IMR-90 (cell line): ENCODE measurements around the gene PAK6. TPM values are rescaled to one million over a fixed set of nuclear protein-coding genes. Genes with fewer than 3 reads are reported as not detected.

Source experiments
- ATAC-seq: fragments of 200-7000 bp; cut with Tn5 transposase; 2 replicates; pipeline ENCODE4 v1.9.1; 2020; ENCODE audit warnings: low read depth, mild to moderate bottlenecking, moderate library complexity
- Bru-seq: library from RNA; stranded (reverse); fragments of 400-500 nt; gene quantifications from one replicate; lab custom pipeline; 2021; lab: Mats Ljungman, UMichigan
- BruChase-seq, 2 experiments: library from RNA; stranded (reverse); fragments of 400-500 nt; gene quantifications; one replicate each; lab custom pipeline; 2021; lab: Mats Ljungman, UMichigan
- BruUV-seq: library from RNA; stranded (reverse); fragments of 400-500 nt; replicated peaks from 2 replicates; lab custom pipeline; 2021; lab: Mats Ljungman, UMichigan
- CTCF ChIA-PET: fragments of 300-600 bp; formaldehyde crosslinking; extraction: SDS; loops from one replicate; lab custom pipeline; 2021; ENCODE audit warnings: antibody characterized with exemption; lab: Yijun Ruan, JAX
- POLR2A ChIA-PET: fragments of 300-600 bp; sonication (Branson Sonifier 250); formaldehyde crosslinking; loops from one replicate; lab custom pipeline; 2022; ENCODE audit warnings: antibody characterized with exemption; ENCODE audit not compliant: unreplicated experiment; lab: Charles Lee
- DNase-seq: peaks from one replicate; pipeline ENCODE4 v3.0.0; 2013
- H2AFZ ChIP-seq: replicated peaks from 2 replicates; pipeline ENCODE3; 2013; ENCODE audit warnings: low read length, mild to moderate bottlenecking; ENCODE audit not compliant: poor library complexity
- H2AK5ac ChIP-seq: 2 replicates; pipeline ENCODE4 v1.6.1; 2013; ENCODE audit warnings: low read depth, low read length, inconsistent platforms
- H2AK9ac ChIP-seq: replicated peaks from 2 replicates; pipeline ENCODE3; 2013; ENCODE audit warnings: mild to moderate bottlenecking, low read depth, low read length, moderate library complexity; ENCODE audit not compliant: poor library complexity
- H2BK120ac ChIP-seq: 2 replicates; pipeline ENCODE4 v1.6.1; 2013; ENCODE audit warnings: low read depth, low read length, inconsistent platforms
- H2BK15ac ChIP-seq: 3 replicates; pipeline ENCODE4 v1.6.1; 2013; ENCODE audit warnings: low read depth, low read length, inconsistent platforms
- H2BK20ac ChIP-seq: 2 replicates; pipeline ENCODE4 v1.6.1; 2013; ENCODE audit warnings: low read depth, mild to moderate bottlenecking, inconsistent platforms, low read length, moderate library complexity
- H2BK5ac ChIP-seq: 2 replicates; pipeline ENCODE4 v1.6.1; 2013; ENCODE audit warnings: mild to moderate bottlenecking, low read depth, low read length, inconsistent platforms; ENCODE audit not compliant: poor library complexity, severe bottlenecking
- H3K14ac ChIP-seq: replicated peaks from 2 replicates; pipeline ENCODE4 v1.6.1; 2013; ENCODE audit warnings: low read depth, low read length, inconsistent platforms
- H3K18ac ChIP-seq: 2 replicates; pipeline ENCODE4 v1.6.1; 2013; ENCODE audit warnings: low read depth, low read length, control low read depth
- H3K23ac ChIP-seq: 2 replicates; pipeline ENCODE4 v1.6.1; 2013; ENCODE audit warnings: low read depth, low read length, inconsistent platforms
- H3K27ac ChIP-seq: 2 replicates; pipeline ENCODE4 v1.5.1; 2013; ENCODE audit warnings: mild to moderate bottlenecking, control low read depth, low read length; ENCODE audit not compliant: insufficient read depth
- H3K27me3 ChIP-seq: 2 replicates; pipeline ENCODE4 v1.6.1; 2013; ENCODE audit warnings: low read length; ENCODE audit not compliant: control insufficient read depth, insufficient read depth
- H3K36me3 ChIP-seq: 2 replicates; pipeline ENCODE4 v1.6.1; 2013; ENCODE audit warnings: low read length, mixed read lengths; ENCODE audit not compliant: control insufficient read depth, insufficient read depth
- H3K4ac ChIP-seq: 2 replicates; pipeline ENCODE4 v1.6.1; 2013; ENCODE audit warnings: low read depth, low read length, inconsistent platforms
- H3K4me1 ChIP-seq: 2 replicates; pipeline ENCODE4 v1.6.1; 2013; ENCODE audit warnings: low read length, mixed read lengths; ENCODE audit not compliant: control insufficient read depth, insufficient read depth
- H3K4me2 ChIP-seq: 2 replicates; pipeline ENCODE4 v1.6.1; 2013; ENCODE audit warnings: low read depth, mild to moderate bottlenecking, control low read depth, low read length, moderate library complexity
- H3K4me3 ChIP-seq: 2 replicates; pipeline ENCODE4 v1.5.1; 2013; ENCODE audit warnings: low read depth, mild to moderate bottlenecking, control low read depth, low read length, moderate library complexity; ENCODE audit not compliant: insufficient read depth
- H3K56ac ChIP-seq: 2 replicates; pipeline ENCODE4 v1.6.1; 2013; ENCODE audit warnings: low read length, inconsistent platforms; ENCODE audit not compliant: insufficient read depth; ENCODE audit errors: extremely low read depth
- H3K79me1 ChIP-seq, 2 experiments: 2 replicates each; pipeline ENCODE4 v1.6.1; 2013; ENCODE audit warnings: low read length in 2 of 2, inconsistent platforms in 1 of 2, low read depth in 1 of 2
- H3K9ac ChIP-seq: 2 replicates; pipeline ENCODE4 v1.6.1; 2013; ENCODE audit warnings: low read depth, low read length, control low read depth
- H3K9me1 ChIP-seq: 2 replicates; pipeline ENCODE4 v1.6.1; 2013; ENCODE audit warnings: low read length, inconsistent platforms; ENCODE audit not compliant: insufficient read depth
- H3K9me3 ChIP-seq: 2 replicates; pipeline ENCODE4 v1.6.1; 2013; ENCODE audit warnings: low read length; ENCODE audit not compliant: control insufficient read depth, insufficient read depth
- H4K20me1 ChIP-seq: 2 replicates; pipeline ENCODE4 v1.6.1; 2013; ENCODE audit warnings: low read length, inconsistent platforms; ENCODE audit not compliant: insufficient read depth
- H4K5ac ChIP-seq: 2 replicates; pipeline ENCODE4 v1.6.1; 2013; ENCODE audit warnings: mild to moderate bottlenecking, low read depth, low read length, control low read depth
- H4K8ac ChIP-seq, 2 experiments: 2 replicates each; pipeline ENCODE4 v1.6.1; 2013; ENCODE audit warnings: low read depth in 2 of 2, low read length in 2 of 2, control low read depth in 1 of 2, inconsistent platforms in 1 of 2
- H4K91ac ChIP-seq: 2 replicates; pipeline ENCODE4 v1.6.1; 2013; ENCODE audit warnings: low read depth, low read length, inconsistent platforms; ENCODE audit not compliant: insufficient read depth
- FOS ChIP-seq: fragments of 150-350 bp; IDR thresholded peaks from 2 replicates; pipeline ENCODE4 v1.6.1; 2016; ENCODE audit warnings: low read depth, low read length
- POLR2A ChIP-seq: IDR thresholded peaks from 2 replicates; pipeline ENCODE4 v1.6.1; 2012; ENCODE audit warnings: mild to moderate bottlenecking, low read depth, low read length
- USF2 ChIP-seq: fragments of 150-350 bp; IDR thresholded peaks from 2 replicates; pipeline ENCODE4 v1.6.1; 2017; ENCODE audit warnings: mild to moderate bottlenecking, antibody characterized with exemption, low read length, low read depth
- WGBS, 2 experiments: methylation state at CpG; one replicate each; pipeline versions ENCODE4 v1.1.5 to v1.1.7; 2013; ENCODE audit warnings: missing lambda C conversion rate in 2 of 2; ENCODE audit not compliant: insufficient read length in 1 of 2; ENCODE audit errors: extremely low coverage in 2 of 2; 5-methylcytosine and 5-hydroxymethylcytosine counted together
- dilution Hi-C: fragments of 300-500 bp; cut with HindIII; formaldehyde crosslinking; loops from one replicate; pipeline ENCODE4 v1.14.3; 2018; ENCODE audit warnings: low sequenced_read_pairs; ENCODE audit not compliant: unreplicated experiment
- in situ Hi-C: fragments of 300-500 bp; cut with MboI; formaldehyde crosslinking; loops from 3 replicates; pipeline ENCODE4 v1.14.3; 2019; ENCODE audit warnings: low sequenced_read_pairs, inconsistent platforms, mixed read lengths
- intact Hi-C: fragments of 100-400 bp; cut with micrococcal nuclease; formaldehyde crosslinking; loops from 2 replicates; pipeline ENCODE4 v1.10.0; 2022
- long read RNA-seq: library from polyadenylated mRNA; unstranded; transcript quantifications from one replicate; pipeline ENCODE4 v2.0.0, GENCODE V29; 2021; ENCODE audit not compliant: unreplicated experiment
- polyA plus RNA-seq, 3 experiments: library from polyadenylated mRNA; depleted of rRNA; stranded (reverse); fragments of >200 nt; gene quantifications; 2 replicates each; pipeline ENCODE4 v1.2.3, GENCODE V29; 2012; ENCODE audit warnings: low replicate concordance in 1 of 3
- total RNA-seq: library from RNA; depleted of rRNA; stranded (reverse); fragments of >200 nt; gene quantifications from 2 replicates; pipeline ENCODE4 v1.2.3, GENCODE V29; 2012; rRNA removed

The PAK6 gene
- not detected in 2 replicates for total RNA-seq
- polyA plus RNA-seq (2012; rRNA removed): 0.21 TPM in 1 of 2 replicates, not detected in the other
- polyA plus RNA-seq (2012; cell fraction: cytosol; rRNA removed): 0.07 TPM in 1 of 2 replicates, not detected in the other
- 0.13 and 0.14 TPM in 2 replicates for polyA plus RNA-seq (2012; cell fraction: nucleus; rRNA removed; ENCODE audit: low replicate concordance)
- Bru-seq, nascent RNA: not detected
- percentile 17 among the genes with signal in this experiment for BruChase-seq, experiment 1, labeled RNA remaining after a 6-hour chase
- BruChase-seq, experiment 2, labeled RNA remaining after a 2-hour chase: percentile 23 among the genes with signal in this experiment
- long read RNA-seq: 0 reads

- no peak for TF ChIP-seq USF2
- TF ChIP-seq FOS: peak; percentile 64
- no peak for TF ChIP-seq POLR2A
- intact Hi-C loops: no loop called here
- H2BK20ac ChIP-seq: no peak within 1 kb of the TSS
- no peak within 1 kb of the TSS for H2AK5ac ChIP-seq
- BruUV-seq: no TSS peak
- ChIA-PET CTCF (interaction anchor here (0.5 to 1.5 kb wide), 4 partner anchors 18 to 191 kb away, joined by 3 to 7 read pairs (median 3); no protein-coding TSS in a partner anchor), POLR2A (interaction anchor here (0.6 kb wide), 1 partner anchor 88 kb away, joined by 3 read pairs; no protein-coding TSS in a partner anchor)
- H3K27me3 ChIP-seq: peaks cover 17% of the 10 kb centered on the region; the same call in 1 of the 2 replicates
- H2AFZ ChIP-seq: peak within 1 kb of the TSS; percentile 84
- H3K79me1 ChIP-seq: no peaks in the 10 kb centered on the region
- no peak within 1 kb of the TSS for H4K91ac ChIP-seq
- no peak within 1 kb of the TSS for H2BK15ac ChIP-seq
- no peak within 1 kb of the TSS for H4K5ac ChIP-seq
- no peaks in the 10 kb centered on the region for H4K20me1 ChIP-seq
- H3K18ac ChIP-seq: no peak within 1 kb of the TSS
- no peak within 1 kb of the TSS for H2BK5ac ChIP-seq
- H2BK120ac ChIP-seq: no peak within 1 kb of the TSS
- no peak within 1 kb of the TSS for H3K27ac ChIP-seq
- no peak within 1 kb of the TSS for H2AK9ac ChIP-seq
- peak; percentile 53 for DNase-seq
- peak within 1 kb of the TSS; percentile 84 for H3K4me2 ChIP-seq
- dilution Hi-C loops: no loop called here
- in situ Hi-C loops: no loop called here
- no peak within 1 kb of the TSS for H3K9ac ChIP-seq
- H4K8ac ChIP-seq: no peak within 1 kb of the TSS
- ATAC-seq: peak; percentile 81
- no peaks in the 10 kb centered on the region for H3K36me3 ChIP-seq
- no peak within 1 kb of the TSS for H3K23ac ChIP-seq
- H3K4me1 ChIP-seq: peaks cover 3% of the 10 kb centered on the region; the same call in 1 of the 2 replicates
- H3K4me3 ChIP-seq: peak within 1 kb of the TSS; percentile 42
- 1% methylated on average over 17 of the region's 39 CpGs; no CpG with 5 or more reads in 1 of the 2 experiments for WGBS, 2 experiments
- H3K9me3 ChIP-seq: no peaks in the 10 kb centered on the region
- no peak within 1 kb of the TSS for H3K14ac ChIP-seq
- no peak within 1 kb of the TSS for H3K56ac ChIP-seq
- no peaks in the 10 kb centered on the region for H3K9me1 ChIP-seq
- no peak within 1 kb of the TSS for H3K4ac ChIP-seq
Observed at GRCh38 chr15:40238532-40239403, at the start of gene PAK6. TSS of gene PAK6 (plus strand) at chr15:40239063. CDS start at chr15:40264786, 25,723 bp downstream.
